HG03045 (cell line): ENCODE data around the gene SPG11.
"Not testable (repeated sequence)": the region's sequence is repeated elsewhere in the genome, so short reads cannot be mapped to it uniquely, and the experiment has no call there.

Source experiments
- ATAC-seq: cut with Tn5 transposase; IDR thresholded peaks from one replicate; pipeline ENCODE4 v1.9.1; 2021; ENCODE audit warnings: mild to moderate bottlenecking, moderate library complexity; ENCODE audit not compliant: unreplicated experiment

Gene SPG11, protein sequence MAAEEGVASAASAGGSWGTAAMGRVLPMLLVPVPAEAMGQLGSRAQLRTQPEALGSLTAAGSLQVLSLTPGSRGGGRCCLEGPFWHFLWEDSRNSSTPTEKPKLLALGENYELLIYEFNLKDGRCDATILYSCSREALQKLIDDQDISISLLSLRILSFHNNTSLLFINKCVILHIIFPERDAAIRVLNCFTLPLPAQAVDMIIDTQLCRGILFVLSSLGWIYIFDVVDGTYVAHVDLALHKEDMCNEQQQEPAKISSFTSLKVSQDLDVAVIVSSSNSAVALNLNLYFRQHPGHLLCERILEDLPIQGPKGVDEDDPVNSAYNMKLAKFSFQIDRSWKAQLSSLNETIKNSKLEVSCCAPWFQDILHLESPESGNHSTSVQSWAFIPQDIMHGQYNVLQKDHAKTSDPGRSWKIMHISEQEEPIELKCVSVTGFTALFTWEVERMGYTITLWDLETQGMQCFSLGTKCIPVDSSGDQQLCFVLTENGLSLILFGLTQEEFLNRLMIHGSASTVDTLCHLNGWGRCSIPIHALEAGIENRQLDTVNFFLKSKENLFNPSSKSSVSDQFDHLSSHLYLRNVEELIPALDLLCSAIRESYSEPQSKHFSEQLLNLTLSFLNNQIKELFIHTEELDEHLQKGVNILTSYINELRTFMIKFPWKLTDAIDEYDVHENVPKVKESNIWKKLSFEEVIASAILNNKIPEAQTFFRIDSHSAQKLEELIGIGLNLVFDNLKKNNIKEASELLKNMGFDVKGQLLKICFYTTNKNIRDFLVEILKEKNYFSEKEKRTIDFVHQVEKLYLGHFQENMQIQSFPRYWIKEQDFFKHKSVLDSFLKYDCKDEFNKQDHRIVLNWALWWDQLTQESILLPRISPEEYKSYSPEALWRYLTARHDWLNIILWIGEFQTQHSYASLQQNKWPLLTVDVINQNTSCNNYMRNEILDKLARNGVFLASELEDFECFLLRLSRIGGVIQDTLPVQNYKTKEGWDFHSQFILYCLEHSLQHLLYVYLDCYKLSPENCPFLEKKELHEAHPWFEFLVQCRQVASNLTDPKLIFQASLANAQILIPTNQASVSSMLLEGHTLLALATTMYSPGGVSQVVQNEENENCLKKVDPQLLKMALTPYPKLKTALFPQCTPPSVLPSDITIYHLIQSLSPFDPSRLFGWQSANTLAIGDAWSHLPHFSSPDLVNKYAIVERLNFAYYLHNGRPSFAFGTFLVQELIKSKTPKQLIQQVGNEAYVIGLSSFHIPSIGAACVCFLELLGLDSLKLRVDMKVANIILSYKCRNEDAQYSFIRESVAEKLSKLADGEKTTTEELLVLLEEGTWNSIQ (N-terminal part only)

DNA sequence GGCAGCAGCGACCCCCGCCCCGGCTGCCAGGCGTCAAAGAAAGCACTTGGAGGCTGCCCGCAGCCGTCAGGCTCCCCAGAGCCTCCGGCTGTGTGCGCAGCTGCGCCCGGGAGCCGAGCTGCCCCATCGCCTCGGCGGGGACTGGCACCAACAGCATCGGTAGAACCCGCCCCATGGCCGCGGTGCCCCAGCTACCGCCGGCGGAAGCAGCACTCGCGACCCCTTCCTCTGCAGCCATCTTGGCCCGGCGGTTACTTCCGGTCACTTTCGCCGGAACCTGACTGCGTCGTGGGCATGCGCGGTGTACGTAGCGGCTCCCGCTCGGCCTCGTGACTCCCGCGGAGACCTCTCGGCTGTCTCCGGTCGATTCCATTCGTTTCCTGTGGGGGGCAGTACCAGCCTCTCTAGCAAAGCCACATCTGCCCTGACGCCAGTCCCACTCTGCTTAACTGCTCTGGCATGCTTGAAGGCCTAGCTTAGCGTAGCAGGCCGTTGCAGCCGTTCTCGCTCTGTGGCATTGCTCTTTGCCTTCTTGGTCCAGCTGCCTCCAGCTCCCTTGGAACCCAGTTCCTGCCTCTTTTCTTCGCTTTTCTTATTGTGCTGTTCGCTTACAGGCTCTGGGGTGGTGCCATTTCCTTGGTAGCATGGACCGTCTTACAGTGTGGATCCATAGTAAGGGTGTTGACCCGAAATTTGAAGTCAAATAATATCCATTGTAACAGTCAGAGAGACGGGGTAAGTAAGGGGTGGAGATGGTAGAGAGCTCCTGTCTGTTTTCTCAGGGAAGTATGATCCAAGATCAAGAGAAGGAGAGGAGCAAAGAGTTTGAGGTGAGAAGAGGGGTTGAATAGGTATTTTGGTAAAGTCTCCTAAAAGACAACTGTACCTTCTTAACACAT lies at the start of gene SPG11:
SPG11 (minus strand) TSS at position 253 of the 899 bp plus-strand sequence; CDS start at position 238, 15 bp downstream.
- peak; percentile 83 for ATAC-seq

DNA sequence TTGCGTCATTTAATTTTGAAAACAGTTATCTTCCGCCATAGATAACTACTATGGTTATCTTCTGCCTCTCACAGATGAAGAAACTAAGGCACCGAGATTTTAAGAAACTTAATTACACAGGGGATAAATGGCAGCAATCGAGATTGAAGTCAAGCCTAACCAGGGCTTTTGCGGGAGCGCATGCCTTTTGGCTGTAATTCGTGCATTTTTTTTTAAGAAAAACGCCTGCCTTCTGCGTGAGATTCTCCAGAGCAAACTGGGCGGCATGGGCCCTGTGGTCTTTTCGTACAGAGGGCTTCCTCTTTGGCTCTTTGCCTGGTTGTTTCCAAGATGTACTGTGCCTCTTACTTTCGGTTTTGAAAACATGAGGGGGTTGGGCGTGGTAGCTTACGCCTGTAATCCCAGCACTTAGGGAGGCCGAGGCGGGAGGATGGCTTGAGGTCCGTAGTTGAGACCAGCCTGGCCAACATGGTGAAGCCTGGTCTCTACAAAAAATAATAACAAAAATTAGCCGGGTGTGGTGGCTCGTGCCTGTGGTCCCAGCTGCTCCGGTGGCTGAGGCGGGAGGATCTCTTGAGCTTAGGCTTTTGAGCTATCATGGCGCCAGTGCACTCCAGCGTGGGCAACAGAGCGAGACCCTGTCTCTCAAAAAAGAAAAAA lies 49.0 kb upstream of the SPG11 start:
- ATAC-seq = no peak

DNA sequence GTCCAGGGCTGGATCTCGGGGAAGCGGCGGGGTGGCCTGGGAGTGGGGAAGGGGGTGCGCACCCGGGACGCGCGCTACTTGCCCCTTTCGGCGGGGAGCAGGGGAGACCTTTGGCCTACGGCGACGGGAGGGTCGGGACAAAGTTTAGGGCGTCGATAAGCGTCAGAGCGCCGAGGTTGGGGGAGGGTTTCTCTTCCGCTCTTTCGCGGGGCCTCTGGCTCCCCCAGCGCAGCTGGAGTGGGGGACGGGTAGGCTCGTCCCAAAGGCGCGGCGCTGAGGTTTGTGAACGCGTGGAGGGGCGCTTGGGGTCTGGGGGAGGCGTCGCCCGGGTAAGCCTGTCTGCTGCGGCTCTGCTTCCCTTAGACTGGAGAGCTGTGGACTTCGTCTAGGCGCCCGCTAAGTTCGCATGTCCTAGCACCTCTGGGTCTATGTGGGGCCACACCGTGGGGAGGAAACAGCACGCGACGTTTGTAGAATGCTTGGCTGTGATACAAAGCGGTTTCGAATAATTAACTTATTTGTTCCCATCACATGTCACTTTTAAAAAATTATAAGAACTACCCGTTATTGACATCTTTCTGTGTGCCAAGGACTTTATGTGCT lies 48.4 kb upstream of the SPG11 start:
- peak; percentile 25 for ATAC-seq

DNA sequence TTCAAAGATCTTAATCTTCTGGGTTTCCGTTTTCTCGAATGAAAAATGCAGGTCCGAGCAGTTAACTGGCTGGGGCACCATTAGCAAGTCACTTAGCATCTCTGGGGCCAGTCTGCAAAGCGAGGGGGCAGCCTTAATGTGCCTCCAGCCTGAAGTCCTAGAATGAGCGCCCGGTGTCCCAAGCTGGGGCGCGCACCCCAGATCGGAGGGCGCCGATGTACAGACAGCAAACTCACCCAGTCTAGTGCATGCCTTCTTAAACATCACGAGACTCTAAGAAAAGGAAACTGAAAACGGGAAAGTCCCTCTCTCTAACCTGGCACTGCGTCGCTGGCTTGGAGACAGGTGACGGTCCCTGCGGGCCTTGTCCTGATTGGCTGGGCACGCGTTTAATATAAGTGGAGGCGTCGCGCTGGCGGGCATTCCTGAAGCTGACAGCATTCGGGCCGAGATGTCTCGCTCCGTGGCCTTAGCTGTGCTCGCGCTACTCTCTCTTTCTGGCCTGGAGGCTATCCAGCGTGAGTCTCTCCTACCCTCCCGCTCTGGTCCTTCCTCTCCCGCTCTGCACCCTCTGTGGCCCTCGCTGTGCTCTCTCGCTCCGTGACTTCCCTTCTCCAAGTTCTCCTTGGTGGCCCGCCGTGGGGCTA lies 47.8 kb upstream of the SPG11 start, which contains the start of the genes B2M and PATL2:
B2M (plus strand) TSS at position 422 of the 647 bp plus-strand sequence; CDS start at position 452, 30 bp downstream.
PATL2 (minus strand) TSS at position 228 of the 647 bp plus-strand sequence. CDS start 34,833 bp downstream, outside the sequence.
- peak; percentile 80 for ATAC-seq

DNA sequence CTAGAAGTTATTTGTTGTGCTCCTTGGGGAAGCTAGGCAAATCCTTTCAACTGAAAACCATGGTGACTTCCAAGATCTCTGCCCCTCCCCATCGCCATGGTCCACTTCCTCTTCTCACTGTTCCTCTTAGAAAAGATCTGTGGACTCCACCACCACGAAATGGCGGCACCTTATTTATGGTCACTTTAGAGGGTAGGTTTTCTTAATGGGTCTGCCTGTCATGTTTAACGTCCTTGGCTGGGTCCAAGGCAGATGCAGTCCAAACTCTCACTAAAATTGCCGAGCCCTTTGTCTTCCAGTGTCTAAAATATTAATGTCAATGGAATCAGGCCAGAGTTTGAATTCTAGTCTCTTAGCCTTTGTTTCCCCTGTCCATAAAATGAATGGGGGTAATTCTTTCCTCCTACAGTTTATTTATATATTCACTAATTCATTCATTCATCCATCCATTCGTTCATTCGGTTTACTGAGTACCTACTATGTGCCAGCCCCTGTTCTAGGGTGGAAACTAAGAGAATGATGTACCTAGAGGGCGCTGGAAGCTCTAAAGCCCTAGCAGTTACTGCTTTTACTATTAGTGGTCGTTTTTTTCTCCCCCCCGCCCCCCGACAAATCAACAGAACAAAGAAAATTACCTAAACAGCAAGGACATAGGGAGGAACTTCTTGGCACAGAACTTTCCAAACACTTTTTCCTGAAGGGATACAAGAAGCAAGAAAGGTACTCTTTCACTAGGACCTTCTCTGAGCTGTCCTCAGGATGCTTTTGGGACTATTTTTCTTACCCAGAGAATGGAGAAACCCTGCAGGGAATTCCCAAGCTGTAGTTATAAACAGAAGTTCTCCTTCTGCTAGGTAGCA lies 47.0 kb upstream of the SPG11 start:
- ATAC-seq = no peak

DNA sequence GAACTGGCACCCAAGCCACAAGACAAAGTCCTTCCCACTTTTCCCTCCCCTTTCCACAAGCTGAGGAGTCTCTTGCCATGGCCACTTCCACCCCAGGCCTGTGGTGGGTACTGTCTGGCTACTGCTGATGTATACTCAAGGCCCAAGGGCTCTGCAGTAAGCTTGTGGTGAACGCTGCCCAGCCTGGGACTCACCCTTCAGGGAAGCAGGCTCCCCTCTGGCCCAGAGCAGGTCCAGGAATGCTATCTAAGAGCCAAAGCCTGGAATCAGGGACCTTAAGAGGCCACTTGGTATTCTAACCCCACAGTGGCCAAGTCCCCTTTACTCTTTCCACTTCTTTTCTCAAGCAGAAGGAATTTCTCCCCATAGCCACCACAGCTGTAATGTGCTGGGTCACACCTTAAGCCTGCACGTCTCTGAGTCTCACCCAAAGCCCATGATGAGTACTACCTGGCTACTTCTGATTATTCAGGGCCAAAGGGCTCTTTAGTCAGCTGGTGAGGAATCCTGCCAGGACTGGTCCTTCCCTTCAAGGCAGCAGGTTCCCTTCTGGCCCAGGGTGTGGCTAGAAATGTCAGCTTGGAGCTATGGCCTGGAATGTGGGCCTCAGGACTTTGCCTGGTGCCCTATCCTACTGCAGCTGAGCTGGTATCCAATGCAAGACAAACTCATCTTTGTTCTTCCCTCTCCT lies 43.6 kb upstream of the SPG11 start:
- no peak for ATAC-seq

DNA sequence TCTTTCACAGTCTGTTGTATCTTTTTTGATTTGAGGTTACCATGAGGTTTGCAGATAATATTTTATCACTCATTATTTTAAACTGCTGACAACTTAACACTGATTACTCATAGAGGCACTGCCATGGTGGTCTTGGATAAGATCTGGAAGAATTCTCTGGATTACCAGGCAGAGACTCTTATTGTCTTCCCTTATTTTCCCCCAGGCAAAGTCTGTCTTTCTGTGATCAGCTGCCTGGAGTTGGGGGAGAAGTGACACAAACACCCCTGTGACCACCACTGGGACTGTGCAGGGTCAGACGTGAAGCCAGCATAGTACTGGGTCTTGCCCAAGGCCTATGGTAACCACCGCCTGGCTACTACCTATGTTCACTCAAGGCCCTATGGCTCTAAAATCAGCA lies 42.9 kb upstream of the SPG11 start:
- no peak for ATAC-seq

DNA sequence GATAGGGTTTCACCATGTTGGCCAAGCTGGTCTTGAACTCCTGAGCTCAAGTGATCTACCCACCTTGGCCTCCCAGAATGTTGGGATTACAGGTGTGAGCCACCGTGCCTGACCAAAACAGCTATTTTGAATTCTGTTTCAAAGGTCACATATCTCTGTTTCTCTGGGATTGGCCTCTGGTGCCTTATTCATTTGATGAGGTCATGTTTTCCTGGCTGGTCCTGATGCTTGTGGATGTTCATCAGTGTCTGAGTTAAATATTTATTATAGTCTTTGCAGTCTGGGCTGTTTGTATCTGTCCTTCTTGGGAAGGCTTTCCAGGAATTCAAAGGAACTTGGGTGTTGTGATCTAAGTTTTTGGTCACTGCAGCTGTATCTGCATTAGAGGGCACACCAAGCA lies 42.5 kb upstream of the SPG11 start:
- no peak for ATAC-seq

DNA sequence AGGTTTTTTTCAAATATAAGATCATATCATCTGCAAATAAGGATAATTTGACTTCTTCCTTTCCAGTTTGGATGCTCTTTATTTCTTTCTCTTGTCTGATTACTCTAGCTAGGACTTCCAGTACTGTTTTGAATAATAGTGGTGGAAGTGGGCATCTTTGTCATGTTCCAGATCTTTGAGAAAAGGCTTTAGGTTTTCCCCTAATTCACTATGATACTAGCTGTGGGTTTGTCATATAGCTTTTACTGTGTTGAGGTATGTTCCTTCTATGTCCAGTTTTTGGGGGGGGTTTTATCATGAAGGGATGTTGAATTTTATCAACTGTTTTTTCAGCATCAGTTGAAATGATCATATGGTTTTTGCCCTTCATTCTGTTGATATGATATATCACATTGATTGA lies 37.2 kb upstream of the SPG11 start:
- not testable (repeated sequence) for ATAC-seq

DNA sequence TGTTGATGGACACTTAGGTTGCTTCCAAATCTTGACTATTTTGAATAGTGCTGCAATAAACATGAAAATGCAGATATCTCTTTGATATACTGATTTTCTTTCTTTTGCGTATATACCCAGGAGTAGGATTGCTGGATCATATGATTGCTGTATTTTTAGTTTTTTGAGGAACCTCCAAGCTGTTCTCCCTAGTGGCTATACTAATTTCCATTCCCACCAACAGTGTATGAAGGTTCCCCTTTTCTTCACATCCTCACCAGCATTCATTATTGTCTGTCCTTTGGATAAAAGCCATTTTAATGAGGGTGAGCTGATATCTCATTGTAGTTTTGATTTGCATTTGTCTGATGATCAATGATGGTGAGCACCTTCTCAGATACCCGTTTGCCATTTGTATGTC lies 35.2 kb upstream of the SPG11 start:
- ATAC-seq = no peak

DNA sequence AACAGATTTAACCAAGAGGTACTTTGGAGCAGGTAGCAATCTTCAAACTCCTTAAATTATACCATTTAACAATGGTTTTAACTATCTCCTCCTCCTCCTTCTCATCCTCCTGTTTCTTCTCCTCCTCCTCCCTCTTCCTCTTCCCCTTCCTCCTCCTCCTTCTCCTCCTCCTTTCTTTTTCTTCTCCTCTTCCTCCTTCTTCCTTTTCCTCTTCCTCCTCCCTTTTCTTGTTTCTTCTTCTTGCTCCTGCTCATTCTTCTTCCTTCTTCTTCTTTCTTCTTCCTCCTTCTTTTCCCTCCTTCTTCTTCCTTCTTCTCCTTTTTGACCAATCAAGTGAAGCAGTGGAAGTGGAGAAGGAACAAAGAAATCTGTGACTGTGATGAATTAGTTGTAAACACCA lies 33.6 kb upstream of the SPG11 start:
- ATAC-seq = no peak

DNA sequence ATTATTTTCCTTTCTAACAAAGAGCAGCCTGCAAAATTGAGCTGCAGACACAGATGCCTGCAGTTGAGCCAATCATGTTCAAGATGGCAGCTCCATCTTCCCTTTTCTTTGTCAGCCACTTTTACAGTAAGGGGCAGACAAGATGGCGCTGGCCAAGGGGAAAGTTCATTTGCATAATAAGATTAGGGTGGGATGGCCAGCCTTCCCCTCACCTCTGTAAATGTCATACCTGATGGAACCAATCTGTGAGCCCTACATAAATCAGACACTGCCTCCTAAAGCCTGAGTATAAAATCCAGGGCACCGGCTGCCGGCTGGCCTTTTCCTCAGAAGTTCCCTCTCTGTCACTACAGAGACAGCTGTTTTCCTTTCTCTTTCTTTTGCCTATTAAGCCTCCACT lies 31.8 kb upstream of the SPG11 start:
- ATAC-seq = no peak

DNA sequence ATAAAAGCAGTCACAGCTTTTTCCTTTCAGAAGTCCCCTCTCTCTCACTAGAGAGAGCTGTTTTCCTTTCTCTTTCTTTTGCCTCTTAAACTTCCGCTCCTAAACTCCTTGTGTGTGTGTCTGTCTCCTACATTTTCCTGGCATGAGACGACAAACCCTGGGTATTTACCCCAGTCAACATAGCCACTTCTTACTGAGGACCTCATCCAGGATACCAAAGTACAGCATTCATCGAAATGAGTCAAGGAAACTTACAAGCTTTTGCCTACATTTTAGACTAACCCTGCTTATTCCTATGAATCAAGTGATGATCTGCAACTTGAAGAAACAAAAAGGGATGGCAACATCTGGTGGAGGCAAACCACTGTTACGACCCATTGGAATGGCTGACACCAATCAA lies 31.0 kb upstream of the SPG11 start:
- ATAC-seq = no peak

DNA sequence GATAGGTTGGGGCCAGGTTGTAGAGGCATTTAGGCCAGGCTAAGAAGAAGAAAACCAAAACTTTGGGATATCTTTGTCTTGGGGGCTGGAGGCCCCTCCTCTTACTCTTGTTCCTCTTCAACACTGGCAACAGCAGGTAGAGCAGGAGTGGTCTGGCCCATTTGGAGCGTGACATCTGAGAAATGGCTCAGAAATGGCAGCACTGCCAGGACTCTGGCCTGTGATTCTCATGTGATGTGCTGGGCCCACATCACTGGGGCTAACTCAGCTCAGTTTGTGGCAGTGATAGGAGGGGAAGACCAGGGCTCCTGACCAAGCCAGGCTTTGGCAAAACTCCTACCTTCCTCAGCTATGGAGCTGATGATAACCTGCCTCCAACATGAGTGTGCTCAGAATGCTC lies 29.2 kb upstream of the SPG11 start:
- no peak for ATAC-seq

DNA sequence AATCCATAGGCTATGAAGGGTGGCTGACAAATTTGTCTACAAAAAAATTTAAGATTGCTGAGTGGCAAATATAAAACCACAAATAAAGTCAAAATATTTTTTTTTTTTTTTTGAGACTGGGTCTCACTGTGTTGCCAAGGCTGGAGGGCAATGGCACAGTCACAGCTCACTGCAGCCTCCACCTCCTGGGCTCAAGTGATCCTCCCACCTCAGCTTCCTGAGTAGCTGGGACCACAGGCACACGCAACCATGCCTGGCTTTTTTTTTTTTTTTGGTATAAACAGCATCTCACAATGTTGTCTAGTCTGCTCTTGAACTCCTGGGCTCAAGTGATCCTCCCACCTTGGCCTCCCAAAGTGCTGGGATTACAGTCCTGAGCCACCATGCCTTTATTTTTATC lies 26.8 kb upstream of the SPG11 start:
- not testable (repeated sequence) for ATAC-seq

DNA sequence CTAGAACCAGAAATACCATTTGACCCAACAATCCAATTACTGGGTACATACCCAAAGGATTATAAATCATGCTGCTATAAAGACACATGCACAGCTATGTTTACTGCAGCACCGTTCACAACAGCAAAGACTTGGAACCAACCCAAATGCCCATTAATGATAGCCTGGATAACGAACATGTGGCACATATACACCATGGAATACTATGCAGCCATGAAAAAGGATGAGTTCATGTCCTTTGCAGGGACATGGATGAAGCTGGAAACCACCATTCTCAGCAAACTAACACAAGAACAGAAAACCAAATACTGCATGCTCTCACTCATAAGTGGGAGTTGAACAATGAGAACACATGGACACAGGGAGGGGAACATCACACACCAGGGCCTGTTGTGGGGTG lies 25.9 kb upstream of the SPG11 start:
- ATAC-seq = not testable (repeated sequence)
